Measurements from ENCODE around the gene GBF1.

Gene GBF1

GRCh38 chr10:102342958-102343357 is 97.6 kb downstream of the GBF1 start:
- no peak for DNase-seq (ENCODE audit: low spot score)

GRCh38 chr10:102344067-102344466 is 98.7 kb downstream of the GBF1 start:
- no peak for DNase-seq (ENCODE audit: low spot score)

- DNase-seq (ENCODE audit: low spot score) = no peak
Measured at GRCh38 chr10:102347236-102347828, 102.0 kb downstream of the GBF1 start.

- DNase-seq (ENCODE audit: low spot score) = peak; percentile 71
Measured at GRCh38 chr10:102352066-102352715, 106.9 kb downstream of the GBF1 start.

GRCh38 chr10:102354451-102354850 is 109.1 kb downstream of the GBF1 start:
- no peak for DNase-seq (ENCODE audit: low spot score)

GRCh38 chr10:102358712-102359382 is 113.5 kb downstream of the GBF1 start:
- no peak for DNase-seq (ENCODE audit: low spot score)

GRCh38 chr10:102367441-102367840 is 122.1 kb downstream of the GBF1 start:
- no peak for DNase-seq (ENCODE audit: low spot score)

GRCh38 chr10:102368077-102368476 is 122.7 kb downstream of the GBF1 start:
- no peak for DNase-seq (ENCODE audit: low spot score)

GRCh38 chr10:102371295-102371694 is 126.0 kb downstream of the GBF1 start:
- DNase-seq (ENCODE audit: low spot score) = no peak

- no peak for DNase-seq (ENCODE audit: low spot score)
Measured at GRCh38 chr10:102375250-102375649, 129.9 kb downstream of the GBF1 start.

- DNase-seq (ENCODE audit: low spot score) = no peak
Measured at GRCh38 chr10:102375867-102376266, 130.5 kb downstream of the GBF1 start.

- DNase-seq (ENCODE audit: low spot score) = no peak
Measured at GRCh38 chr10:102376901-102377300, 131.6 kb downstream of the GBF1 start.

- DNase-seq (ENCODE audit: low spot score) = no peak
Measured at GRCh38 chr10:102379383-102379782, 134.1 kb downstream of the GBF1 start.

- DNase-seq (ENCODE audit: low spot score) = no peak
Measured at GRCh38 chr10:102381983-102382382, 136.7 kb downstream of the GBF1 start.

- DNase-seq (ENCODE audit: low spot score) = no peak
Measured at GRCh38 chr10:102382871-102383270, 137.5 kb downstream of the GBF1 start.

GRCh38 chr10:102384053-102384452 is 138.7 kb downstream of the GBF1 start:
- no peak for DNase-seq (ENCODE audit: low spot score)

GRCh38 chr10:102384606-102385429 is 139.5 kb downstream of the GBF1 start:
- DNase-seq (ENCODE audit: low spot score) = no peak

- no peak for DNase-seq (ENCODE audit: low spot score)
Measured at GRCh38 chr10:102389894-102390293, 144.6 kb downstream of the GBF1 start.

GRCh38 chr10:102392306-102392705 is 147.0 kb downstream of the GBF1 start:
- DNase-seq (ENCODE audit: low spot score) = no peak

- no peak for DNase-seq (ENCODE audit: low spot score)
Measured at GRCh38 chr10:102393411-102394078, 148.2 kb downstream of the GBF1 start.

GRCh38 chr10:102394079-102394800 is 148.9 kb downstream of the GBF1 start:
- peak; percentile 98 for DNase-seq (ENCODE audit: low spot score)
